Skin of body (tissue), 2 donors: ENCODE measurements around the gene FAF1. TPM values are rescaled to one million over a fixed set of nuclear protein-coding genes. Genes with fewer than 3 reads are reported as not detected.
"Not testable (repeated sequence)": the region's sequence is repeated elsewhere in the genome, so short reads cannot be mapped to it uniquely, and the experiment has no call there.

ENCODE experiments used
- DNase-seq: peaks from one replicate; lab custom pipeline; 2025; lab: John Stamatoyannopoulos, UW
- total RNA-seq: library from RNA; depleted of rRNA; stranded (reverse); fragments of >200 nt; gene quantifications from one replicate; pipeline ENCODE4 v1.2.3, GENCODE V29; 2014

The FAF1 gene
- total RNA-seq, 1 donor from 2014 or later = 44.6 TPM

- no peak for DNase-seq
These were observed 393.7 kb downstream of the FAF1 start for GRCh38 chr1:50566405-50566804.

GRCh38 chr1:50564417-50564816 lies 395.6 kb downstream of the FAF1 start:
- DNase-seq = no peak

DNA sequence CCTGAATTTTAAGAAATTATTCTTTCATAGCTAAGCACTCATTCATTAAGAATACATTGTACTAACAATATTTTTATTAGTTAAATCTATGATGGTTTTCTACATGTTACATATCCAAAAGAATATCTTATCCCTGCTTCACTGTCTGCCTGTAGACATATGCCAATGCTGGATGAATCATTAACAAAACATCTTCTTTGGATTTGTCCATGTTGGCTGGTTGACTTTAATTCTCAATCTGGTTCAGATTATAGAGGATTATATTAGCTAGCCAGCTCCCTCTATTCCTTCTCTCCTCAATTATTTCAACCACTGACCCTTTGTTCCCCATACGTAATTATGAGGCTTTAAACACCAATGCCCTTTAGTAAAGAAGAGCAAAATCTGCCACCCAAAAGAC lies 398.0 kb downstream of the FAF1 start:
- no peak for DNase-seq

GRCh38 chr1:50559421-50559820 lies 400.6 kb downstream of the FAF1 start:
- DNase-seq = no peak

- DNase-seq = no peak
These were observed 406.1 kb downstream of the FAF1 start for GRCh38 chr1:50553921-50554320.

DNA sequence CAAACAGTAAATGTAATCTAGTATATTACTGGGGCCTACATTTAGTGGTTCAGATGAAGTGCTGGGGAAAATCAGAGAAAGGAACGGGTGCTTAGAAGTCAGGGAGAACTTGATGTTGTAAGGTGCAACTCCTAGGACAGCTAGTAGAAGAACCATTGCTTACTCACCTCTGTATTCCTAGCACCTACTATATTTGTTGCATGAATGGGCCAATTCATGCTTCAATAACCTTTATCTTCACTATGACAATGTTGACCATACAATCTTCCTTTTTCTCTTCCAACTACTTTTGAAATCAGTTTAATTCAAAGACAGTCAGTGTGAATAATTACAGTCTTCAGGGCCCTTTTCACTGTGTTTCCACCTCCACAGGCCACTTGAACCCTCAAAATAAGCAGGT lies 411.8 kb downstream of the FAF1 start:
- no peak for DNase-seq

- no peak for DNase-seq
These were observed 417.7 kb downstream of the FAF1 start for GRCh38 chr1:50542362-50542761.

GRCh38 chr1:50538476-50538875 lies 421.6 kb downstream of the FAF1 start:
- DNase-seq = no peak

DNA sequence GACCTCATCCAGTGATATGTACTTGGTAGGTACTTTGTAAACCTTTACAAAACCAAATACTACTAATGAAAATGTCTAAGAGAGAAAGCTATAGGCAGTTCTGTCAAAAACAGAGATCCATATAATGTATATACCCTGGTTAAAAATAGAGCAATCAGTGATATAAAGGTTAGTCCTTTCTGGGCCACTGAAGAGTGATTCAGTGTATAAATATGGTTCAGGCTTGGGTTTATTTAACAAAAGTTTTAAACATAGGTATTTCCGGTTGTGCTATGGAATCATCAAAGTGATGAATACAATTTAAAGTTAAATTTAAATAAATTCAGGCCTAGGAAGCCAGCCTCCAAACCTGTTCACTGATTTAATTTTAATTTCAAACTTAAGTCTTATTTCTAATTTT lies 428.5 kb downstream of the FAF1 start:
- DNase-seq = no peak

DNA sequence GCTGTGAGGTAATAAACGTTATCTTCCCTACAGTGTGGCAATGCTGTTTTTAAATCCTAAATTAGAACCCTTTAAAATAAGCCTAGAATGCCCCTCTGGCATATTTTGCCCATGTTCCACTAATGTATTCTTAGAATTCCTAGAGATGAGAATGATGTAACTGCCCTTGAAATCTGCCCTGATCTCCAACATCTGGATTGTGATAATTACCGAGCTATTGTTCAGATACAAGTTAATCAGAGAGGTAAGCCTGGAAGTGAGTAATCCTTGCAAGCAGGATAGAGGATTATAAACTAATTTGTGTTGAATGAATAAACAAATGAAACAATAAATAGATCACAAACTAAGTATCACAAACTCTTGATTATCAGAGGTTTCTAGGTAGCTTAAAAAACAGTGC lies 429.0 kb downstream of the FAF1 start:
- DNase-seq = no peak

GRCh38 chr1:50529510-50529909 lies 430.6 kb downstream of the FAF1 start:
- no peak for DNase-seq

GRCh38 chr1:50527987-50528320 lies 432.1 kb downstream of the FAF1 start:
- not testable (repeated sequence) for DNase-seq

DNA sequence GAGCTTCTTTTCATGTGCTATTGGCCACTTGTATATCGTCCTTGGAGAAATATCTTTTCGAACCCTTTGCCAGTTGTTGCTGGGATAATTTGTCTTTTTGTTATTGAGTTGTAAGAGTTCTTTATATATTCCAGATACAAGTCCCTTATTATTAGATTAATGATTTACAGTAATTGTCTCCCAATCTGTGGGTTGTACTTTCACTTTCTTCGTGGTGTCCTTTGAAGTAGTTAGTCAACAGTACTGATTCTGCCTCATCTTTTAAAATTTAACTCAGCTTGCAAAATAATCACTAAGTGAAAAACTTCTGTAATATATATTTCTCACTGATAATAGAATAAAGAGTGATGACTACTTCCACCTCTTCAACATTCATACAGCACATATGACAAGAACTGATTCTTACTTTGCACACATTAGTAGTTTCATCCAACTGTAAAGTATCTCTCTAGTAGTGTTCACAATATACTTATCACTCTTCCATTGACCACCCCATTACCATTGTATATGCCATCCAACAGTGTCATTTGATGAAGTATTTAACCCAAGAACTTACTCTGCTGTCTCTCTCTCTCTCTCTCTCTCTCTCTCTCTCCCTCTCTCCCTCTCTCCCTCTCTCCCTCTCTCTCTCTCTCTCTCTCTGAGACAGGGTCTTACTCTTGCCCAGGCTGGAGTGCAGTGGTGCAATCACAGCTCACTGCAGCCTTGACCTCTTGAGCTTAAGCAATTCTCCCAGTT lies 432.6 kb downstream of the FAF1 start:
- no peak for DNase-seq

DNA sequence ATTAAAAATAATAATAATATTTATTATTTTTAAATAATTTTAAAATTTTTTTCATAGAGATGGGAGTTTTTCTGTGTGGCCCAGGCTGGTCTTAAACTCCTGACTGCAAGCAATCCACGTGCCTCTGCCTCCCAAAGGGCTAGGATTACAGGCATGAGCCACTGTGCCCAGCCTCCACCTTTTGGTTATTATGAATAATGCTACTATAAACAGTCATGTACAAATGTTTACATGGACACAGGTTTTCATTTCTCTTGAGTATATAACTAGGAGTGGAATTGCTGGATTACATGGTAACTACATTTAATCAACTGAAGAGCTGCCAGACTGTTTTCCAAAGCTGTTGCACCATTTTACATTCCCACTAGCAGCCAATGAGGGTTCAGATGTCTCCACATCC lies 433.6 kb downstream of the FAF1 start:
- DNase-seq = no peak

GRCh38 chr1:50523548-50523947 lies 436.5 kb downstream of the FAF1 start:
- no peak for DNase-seq

DNA sequence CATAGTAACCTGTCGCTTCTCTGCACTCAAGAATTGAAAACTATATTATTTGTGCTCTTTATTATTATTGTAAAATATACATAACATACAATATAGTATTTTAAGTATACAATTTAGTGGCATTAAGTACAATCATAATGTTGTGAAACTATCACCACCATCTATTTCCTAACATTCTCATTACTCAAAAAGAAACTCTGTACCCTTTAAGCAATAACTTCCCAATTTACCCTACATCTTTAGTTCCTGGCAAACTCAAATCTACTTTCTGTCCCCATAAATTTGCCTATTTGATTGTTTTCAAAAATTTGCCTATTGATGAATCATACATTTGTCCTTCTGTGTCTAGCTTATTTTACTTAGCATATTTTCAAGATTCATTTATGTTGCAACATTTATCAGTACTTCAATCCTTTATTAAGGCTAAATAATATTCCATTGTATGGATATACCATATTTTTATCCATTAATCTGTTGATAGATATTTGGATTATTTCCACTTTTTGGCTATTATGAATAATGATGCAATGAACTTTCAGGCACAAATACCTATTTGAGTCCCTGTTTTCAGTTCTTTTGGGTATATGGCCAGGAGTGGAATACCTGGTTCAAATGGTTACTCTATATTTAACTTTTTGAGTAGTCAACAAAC lies 437.2 kb downstream of the FAF1 start:
- DNase-seq = no peak

- DNase-seq = no peak
These were observed 438.4 kb downstream of the FAF1 start for GRCh38 chr1:50521703-50522102.

DNA sequence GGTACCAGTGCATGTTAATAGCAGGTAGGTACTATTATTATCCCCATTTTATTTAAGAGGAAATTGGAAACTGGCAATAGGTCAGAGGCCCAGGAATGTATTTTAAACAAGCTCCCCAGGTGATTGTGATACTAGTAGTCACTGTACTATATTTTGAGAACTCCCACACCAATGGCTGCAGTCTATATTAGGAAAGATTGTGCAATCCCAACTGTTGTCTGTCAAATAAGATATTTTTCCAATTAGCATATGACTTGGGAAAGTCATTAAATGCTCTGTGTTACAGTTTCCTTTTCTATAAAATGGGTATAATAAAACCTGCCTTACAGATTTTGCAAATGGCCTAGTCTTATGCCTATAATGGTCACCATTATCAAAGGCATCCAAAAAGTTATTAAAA lies 442.6 kb downstream of the FAF1 start:
- DNase-seq = no peak

- no peak for DNase-seq
These were observed 444.0 kb downstream of the FAF1 start for GRCh38 chr1:50516056-50516455.

DNA sequence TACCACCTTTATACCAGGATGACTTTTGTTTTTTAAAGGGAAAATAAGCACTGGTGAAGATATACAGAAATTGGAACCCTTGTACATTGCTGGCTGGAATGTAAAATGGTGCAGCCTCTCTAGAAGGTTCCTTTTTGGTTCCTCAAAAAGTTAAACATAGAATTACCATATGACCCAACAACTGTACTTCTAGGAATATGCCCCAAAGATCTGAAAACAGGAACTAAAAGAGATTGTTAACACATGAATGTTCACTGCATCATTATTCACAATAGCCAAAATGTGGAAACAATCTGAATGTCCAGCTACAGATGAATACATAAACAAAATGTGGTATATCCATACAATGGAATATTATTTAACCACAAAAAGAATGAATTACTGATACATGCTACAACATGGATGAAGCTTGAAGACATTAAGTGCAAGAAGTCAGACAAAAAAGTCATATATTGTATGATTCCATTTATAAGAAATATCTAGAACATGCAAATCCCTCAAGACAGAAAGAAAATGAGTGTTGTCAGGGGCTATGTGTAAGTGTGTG lies 452.0 kb downstream of the FAF1 start:
- no peak for DNase-seq

GRCh38 chr1:50505427-50505826 lies 454.6 kb downstream of the FAF1 start:
- no peak for DNase-seq

GRCh38 chr1:50503515-50503914 lies 456.6 kb downstream of the FAF1 start:
- no peak for DNase-seq

- DNase-seq = no peak
These were observed 457.9 kb downstream of the FAF1 start for GRCh38 chr1:50502147-50502546.
